ENCODE data around the gene FDXACB1. TPM values are rescaled to one million over a fixed set of nuclear protein-coding genes. Genes with fewer than 3 reads are reported as not detected.
A peak's percentile ranks its signal among the peaks of the same experiment; 100 is the strongest.

The FDXACB1 gene
- total and polyA plus RNA-seq, 4 donors = 0.95 to 2.3 (median 1.3) TPM

GRCh38 chr11:111879637-111879960, 634 bp upstream of the FDXACB1 start:
- Histone ChIP-seq H3K9ac (ENCODE audit: low read depth in 1 of 2, low read length in 2 of 2) (peak overlapping the region; percentile 34 to 96), H3K27me3 (ENCODE audit: control insufficient read depth in 4 of 4, insufficient read depth in 4 of 4, low read length in 3 of 4) (no peaks in the 10 kb centered on the region), H3K4me3 (ENCODE audit: low read depth in 1 of 3, low read length in 3 of 3) (peak overlapping the region; percentile 53 to 77 (median 74)), H3K4me1 (ENCODE audit: control insufficient read depth in 4 of 4, insufficient read depth in 4 of 4, low read length in 3 of 4) (peaks cover 0 to 7% (median 3%) of the 10 kb centered on the region in 4 donors), H3K36me3 (ENCODE audit: control insufficient read depth in 4 of 4, insufficient read depth in 3 of 4, low read depth in 1 of 4, low read length in 3 of 4) (peaks cover 0 to 13% (median 1%) of the 10 kb centered on the region in 4 donors), H3K27ac (ENCODE audit: low read depth in 1 of 2, low read length in 2 of 2) (peak overlapping the region; percentile 80 to 82), H3K9me3 (ENCODE audit: control insufficient read depth in 4 of 4, low read length in 3 of 4) (no peaks in the 10 kb centered on the region)
- WGBS = 42% methylated on average over 6 of the region's 6 CpGs
- no peak for DNase-seq (ENCODE audit: low spot score)
- TF ChIP-seq FOXA1 (IDR thresholded peaks at IDR 0.05) (no peak), EGR1 (IDR thresholded peaks at IDR 0.05; ENCODE audit: low read depth in 2 of 2) (no peak), MAX (IDR thresholded peaks at IDR 0.05) (no peak), TAF1 (conservative IDR thresholded peaks at IDR 0.05) (no peak), JUND (IDR thresholded peaks at IDR 0.05) (no peak), YY1 (IDR thresholded peaks at IDR 0.05) (no peak), ATF3 (IDR thresholded peaks at IDR 0.05) (no peak), NR2F2 (IDR thresholded peaks at IDR 0.05) (no peak)
- TF ChIP-seq, protein P1, sequence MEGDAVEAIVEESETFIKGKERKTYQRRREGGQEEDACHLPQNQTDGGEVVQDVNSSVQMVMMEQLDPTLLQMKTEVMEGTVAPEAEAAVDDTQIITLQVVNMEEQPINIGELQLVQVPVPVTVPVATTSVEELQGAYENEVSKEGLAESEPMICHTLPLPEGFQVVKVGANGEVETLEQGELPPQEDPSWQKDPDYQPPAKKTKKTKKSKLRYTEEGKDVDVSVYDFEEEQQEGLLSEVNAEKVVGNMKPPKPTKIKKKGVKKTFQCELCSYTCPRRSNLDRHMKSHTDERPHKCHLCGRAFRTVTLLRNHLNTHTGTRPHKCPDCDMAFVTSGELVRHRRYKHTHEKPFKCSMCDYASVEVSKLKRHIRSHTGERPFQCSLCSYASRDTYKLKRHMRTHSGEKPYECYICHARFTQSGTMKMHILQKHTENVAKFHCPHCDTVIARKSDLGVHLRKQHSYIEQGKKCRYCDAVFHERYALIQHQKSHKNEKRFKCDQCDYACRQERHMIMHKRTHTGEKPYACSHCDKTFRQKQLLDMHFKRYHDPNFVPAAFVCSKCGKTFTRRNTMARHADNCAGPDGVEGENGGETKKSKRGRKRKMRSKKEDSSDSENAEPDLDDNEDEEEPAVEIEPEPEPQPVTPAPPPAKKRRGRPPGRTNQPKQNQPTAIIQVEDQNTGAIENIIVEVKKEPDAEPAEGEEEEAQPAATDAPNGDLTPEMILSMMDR (IDR thresholded peaks at IDR 0.05; ENCODE audit: low read depth, low read length, missing input control) = no peak

DNA sequence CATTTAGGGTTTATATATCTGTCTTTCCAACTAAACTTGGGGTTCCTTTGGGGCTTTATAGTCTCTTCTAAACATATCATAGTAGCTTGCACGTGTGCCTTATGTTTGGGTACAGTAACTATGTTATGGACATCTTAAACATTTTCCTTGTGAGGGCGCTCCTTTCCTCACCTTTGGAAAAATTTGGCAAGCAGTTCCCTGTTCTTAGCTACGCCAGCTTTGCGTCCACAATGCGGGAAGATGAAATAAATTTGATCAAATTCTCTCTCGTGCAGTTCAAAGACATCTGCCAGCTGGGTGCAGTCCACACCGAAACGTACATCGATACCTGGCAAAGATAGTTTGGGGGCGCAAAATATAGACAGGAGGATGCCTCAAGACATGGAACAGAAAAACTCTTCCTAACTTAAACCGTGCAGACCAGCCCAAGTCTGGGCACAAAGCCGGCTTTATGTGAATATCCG, 548 bp downstream of the FDXACB1 start:
- Histone ChIP-seq H3K4me1 (ENCODE audit: control insufficient read depth in 4 of 4, insufficient read depth in 4 of 4, low read length in 3 of 4) (peaks cover 0 to 7% (median 3%) of the 10 kb centered on the region in 4 donors), H3K9ac (ENCODE audit: low read depth in 1 of 2, low read length in 2 of 2) (peak overlapping the region; percentile 34 to 78), H3K9me3 (ENCODE audit: control insufficient read depth in 4 of 4, low read length in 3 of 4) (no peaks in the 10 kb centered on the region), H3K27ac (ENCODE audit: low read depth in 1 of 2, low read length in 2 of 2) (peak overlapping the region; percentile 80 to 82), H3K36me3 (ENCODE audit: control insufficient read depth in 4 of 4, insufficient read depth in 3 of 4, low read depth in 1 of 4, low read length in 3 of 4) (peaks cover 0 to 9% (median 1%) of the 10 kb centered on the region in 4 donors), H3K27me3 (ENCODE audit: control insufficient read depth in 4 of 4, insufficient read depth in 4 of 4, low read length in 3 of 4) (no peaks in the 10 kb centered on the region), H3K4me3 (ENCODE audit: low read depth in 1 of 3, low read length in 3 of 3) (peak overlapping the region; percentile 53 to 77 (median 74))
- TF ChIP-seq, protein P2, sequence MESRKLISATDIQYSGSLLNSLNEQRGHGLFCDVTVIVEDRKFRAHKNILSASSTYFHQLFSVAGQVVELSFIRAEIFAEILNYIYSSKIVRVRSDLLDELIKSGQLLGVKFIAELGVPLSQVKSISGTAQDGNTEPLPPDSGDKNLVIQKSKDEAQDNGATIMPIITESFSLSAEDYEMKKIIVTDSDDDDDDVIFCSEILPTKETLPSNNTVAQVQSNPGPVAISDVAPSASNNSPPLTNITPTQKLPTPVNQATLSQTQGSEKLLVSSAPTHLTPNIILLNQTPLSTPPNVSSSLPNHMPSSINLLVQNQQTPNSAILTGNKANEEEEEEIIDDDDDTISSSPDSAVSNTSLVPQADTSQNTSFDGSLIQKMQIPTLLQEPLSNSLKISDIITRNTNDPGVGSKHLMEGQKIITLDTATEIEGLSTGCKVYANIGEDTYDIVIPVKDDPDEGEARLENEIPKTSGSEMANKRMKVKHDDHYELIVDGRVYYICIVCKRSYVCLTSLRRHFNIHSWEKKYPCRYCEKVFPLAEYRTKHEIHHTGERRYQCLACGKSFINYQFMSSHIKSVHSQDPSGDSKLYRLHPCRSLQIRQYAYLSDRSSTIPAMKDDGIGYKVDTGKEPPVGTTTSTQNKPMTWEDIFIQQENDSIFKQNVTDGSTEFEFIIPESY (IDR thresholded peaks at IDR 0.05) = no peak
- no peak for TF ChIP-seq SP1 (IDR thresholded peaks at IDR 0.05)
- no peak for TF ChIP-seq EGR1 (IDR thresholded peaks at IDR 0.05; ENCODE audit: low read depth in 2 of 2)
- TF ChIP-seq REST (IDR thresholded peaks at IDR 0.05) = peak; percentile 37
- DNase-seq (ENCODE audit: low spot score) = no peak
- WGBS = under 1% methylated on average over 13 of the region's 13 CpGs

Measured in liver (tissue), 9 donors.